Lower leg skin (tissue), 4 donors: ENCODE data around the gene CDH23. TPM values are rescaled to one million over a fixed set of nuclear protein-coding genes. Genes with fewer than 3 reads are reported as not detected.

Experiments used
- DNase-seq, 2 donors: peaks; one replicate each; pipeline ENCODE4 v3.0.0-alpha.2; 2019; ENCODE audit warnings: low spot score in 2 of 2
- H3K4me3 ChIP-seq: fragments of 200-600 bp; sonication (generic); 2 replicates; pipeline ENCODE4 v1.5.1; 2017; ENCODE audit warnings: mild to moderate bottlenecking, low read depth; ENCODE audit not compliant: poor library complexity, severe bottlenecking
- POLR2A ChIP-seq, 2 donors: fragments of 450-650 bp; IDR thresholded peaks; one replicate each; pipeline ENCODE4 v1.6.1; 2016 to 2017; ENCODE audit warnings: antibody characterized with exemption in 2 of 2, mild to moderate bottlenecking in 1 of 2, moderate library complexity in 1 of 2
- WGBS, 2 donors: methylation state at CpG; one replicate each; pipeline ENCODE4 v1.1.5; 2018; 5-methylcytosine and 5-hydroxymethylcytosine counted together
- intact Hi-C: fragments of 100-400 bp; cut with DNase I; formaldehyde crosslinking; loops from one replicate; pipeline ENCODE4 v1.15.0; 2023; ENCODE audit warnings: low total_unique reads
- total RNA-seq, 4 donors: library from RNA; depleted of rRNA; stranded (reverse); fragments of >200 nt; gene quantifications; one replicate each; pipeline ENCODE4 v1.1.0, GENCODE V29; 2016
- TF ChIP-seq, protein P1 (sequence below), 3 donors: fragments of 450-650 bp; IDR thresholded peaks; one replicate each; pipeline ENCODE4 v1.5.1; 2016; ENCODE audit warnings: antibody characterized with exemption in 3 of 3, mild to moderate bottlenecking in 3 of 3, moderate library complexity in 2 of 3

Gene CDH23
- total RNA-seq, 4 donors from 2014 or later: 1.7 to 9.2 (median 2.6) TPM

GRCh38 chr10:71718165-71718698 is 321.5 kb downstream of the CDH23 start:
- H3K4me3 ChIP-seq: no peak overlapping the region
- intact Hi-C loops: no loop called here
- 69 to 82% methylated on average over 9 to 10 of the region's 10 CpGs for WGBS, 2 donors
- TF ChIP-seq POLR2A (IDR thresholded peaks at IDR 0.05): no peak
- TF ChIP-seq, protein P1, sequence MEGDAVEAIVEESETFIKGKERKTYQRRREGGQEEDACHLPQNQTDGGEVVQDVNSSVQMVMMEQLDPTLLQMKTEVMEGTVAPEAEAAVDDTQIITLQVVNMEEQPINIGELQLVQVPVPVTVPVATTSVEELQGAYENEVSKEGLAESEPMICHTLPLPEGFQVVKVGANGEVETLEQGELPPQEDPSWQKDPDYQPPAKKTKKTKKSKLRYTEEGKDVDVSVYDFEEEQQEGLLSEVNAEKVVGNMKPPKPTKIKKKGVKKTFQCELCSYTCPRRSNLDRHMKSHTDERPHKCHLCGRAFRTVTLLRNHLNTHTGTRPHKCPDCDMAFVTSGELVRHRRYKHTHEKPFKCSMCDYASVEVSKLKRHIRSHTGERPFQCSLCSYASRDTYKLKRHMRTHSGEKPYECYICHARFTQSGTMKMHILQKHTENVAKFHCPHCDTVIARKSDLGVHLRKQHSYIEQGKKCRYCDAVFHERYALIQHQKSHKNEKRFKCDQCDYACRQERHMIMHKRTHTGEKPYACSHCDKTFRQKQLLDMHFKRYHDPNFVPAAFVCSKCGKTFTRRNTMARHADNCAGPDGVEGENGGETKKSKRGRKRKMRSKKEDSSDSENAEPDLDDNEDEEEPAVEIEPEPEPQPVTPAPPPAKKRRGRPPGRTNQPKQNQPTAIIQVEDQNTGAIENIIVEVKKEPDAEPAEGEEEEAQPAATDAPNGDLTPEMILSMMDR (IDR thresholded peaks at IDR 0.05): no peak
- no peak for DNase-seq

DNA sequence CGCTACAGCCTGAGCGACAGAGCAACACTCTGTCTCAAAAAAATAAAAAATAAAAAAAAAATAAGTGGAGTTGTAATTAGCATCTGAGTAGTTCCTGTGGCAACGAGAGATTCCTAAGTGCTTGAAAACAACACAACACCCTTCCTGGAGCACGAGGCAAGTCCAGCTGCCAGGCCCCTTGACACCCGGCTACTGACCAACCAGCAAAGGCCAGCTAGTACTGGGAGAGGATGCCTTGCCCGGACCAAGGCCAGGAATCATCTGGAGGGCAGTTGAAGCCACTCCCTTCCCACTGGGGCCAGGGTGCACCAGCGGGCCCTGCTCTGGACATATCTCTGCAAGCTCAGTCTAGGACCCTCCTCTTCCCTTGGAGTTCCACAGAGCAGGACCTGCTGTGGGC is 322.3 kb downstream of the CDH23 start:
- WGBS, 2 donors: 62 to 68% methylated on average over 6 to 7 of the region's 7 CpGs
- H3K4me3 ChIP-seq: no peak overlapping the region
- intact Hi-C loops: no loop called here
- TF ChIP-seq, protein P1 (IDR thresholded peaks at IDR 0.05): no peak
- peak in 1 of 2 donors; percentile 58 for DNase-seq

GRCh38 chr10:71719464-71720201 is 322.9 kb downstream of the CDH23 start, which contains the start of gene C10orf105:
TSS of gene C10orf105 (minus strand) at chr10:71719778. CDS start at chr10:71716337, 3,441 bp downstream.
- no peak for TF ChIP-seq POLR2A (IDR thresholded peaks at IDR 0.05)
- TF ChIP-seq, protein P1 (IDR thresholded peaks at IDR 0.05): no peak
- H3K4me3 ChIP-seq: no peak within 1 kb of the TSS
- intact Hi-C loops: loop anchor here (10.0 kb wide), 1 partner anchor 55 kb away; the partner anchor contains the start of gene VSIR
- DNase-seq: no peak
- 91 to 96% methylated on average over 14 of the region's 14 CpGs for WGBS, 2 donors

DNA sequence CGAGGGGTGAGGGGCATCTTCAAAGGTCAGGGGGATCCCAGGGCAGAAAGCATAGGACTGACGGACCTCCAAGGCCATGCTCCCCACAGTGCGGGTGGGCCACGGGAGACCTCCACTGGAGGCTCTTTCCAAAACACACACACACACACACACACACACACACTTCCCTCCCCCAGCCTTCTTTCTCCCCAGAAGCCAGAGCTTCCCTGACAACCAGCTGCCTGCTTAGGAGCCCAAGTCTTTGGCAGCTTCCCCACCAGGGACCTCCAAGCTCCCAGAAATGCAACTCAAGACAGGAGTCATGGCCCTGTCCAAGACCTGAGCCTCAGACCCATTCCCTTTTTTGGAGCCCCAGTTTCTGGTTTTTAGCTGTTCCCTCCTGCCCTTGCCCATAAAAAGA is 323.6 kb downstream of the CDH23 start:
- intact Hi-C loops: loop anchor here (10.0 kb wide), 1 partner anchor 55 kb away; the partner anchor contains the start of gene VSIR
- 84 to 92% methylated on average over 4 of the region's 4 CpGs for WGBS, 2 donors
- no peak for DNase-seq
- TF ChIP-seq, protein P1 (IDR thresholded peaks at IDR 0.05): no peak
- no peak for TF ChIP-seq POLR2A (IDR thresholded peaks at IDR 0.05)
- H3K4me3 ChIP-seq: no peak overlapping the region

GRCh38 chr10:71721313-71721712 is 324.6 kb downstream of the CDH23 start:
- no peak overlapping the region for H3K4me3 ChIP-seq
- intact Hi-C loops: loop anchor here (10.0 kb wide), 1 partner anchor 53 kb away; the partner anchor contains the start of gene VSIR
- DNase-seq: no peak
- 93 to 95% methylated on average over 6 of the region's 6 CpGs for WGBS, 2 donors
- TF ChIP-seq POLR2A (IDR thresholded peaks at IDR 0.05): no peak

DNA sequence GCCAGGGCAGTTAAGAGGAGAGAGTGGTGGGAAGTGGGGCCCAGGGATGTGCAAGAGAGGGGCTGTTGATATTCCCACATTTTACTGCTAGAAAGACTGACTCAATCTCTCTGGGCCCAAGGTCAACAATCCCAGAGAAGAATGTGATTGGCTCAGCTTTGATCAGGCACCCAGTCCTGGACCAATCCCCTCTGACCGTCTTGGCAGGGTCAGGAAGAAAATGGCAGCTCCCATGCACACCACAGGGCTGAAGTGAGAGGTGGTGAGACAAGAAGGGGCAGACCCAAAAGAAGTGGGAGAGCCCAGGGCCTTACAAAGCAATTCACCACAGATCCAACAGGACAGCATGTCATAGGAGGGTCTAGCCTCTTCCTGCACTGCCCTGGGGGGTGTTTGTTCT is 326.1 kb downstream of the CDH23 start:
- intact Hi-C loops: loop anchor here (10.0 kb wide), 1 partner anchor 52 kb away; the partner anchor contains the start of gene VSIR
- 91 to 94% methylated on average over 1 of the region's 1 CpG for WGBS, 2 donors
- H3K4me3 ChIP-seq: no peak overlapping the region
- TF ChIP-seq, protein P1 (IDR thresholded peaks at IDR 0.05): no peak
- TF ChIP-seq POLR2A (IDR thresholded peaks at IDR 0.05): no peak
- no peak for DNase-seq
